Measurements from ENCODE around the gene ARHGEF1.
"Not testable (repeated sequence)": the region's sequence is repeated elsewhere in the genome, so short reads cannot be mapped to it uniquely, and the experiment has no call there.

The ARHGEF1 gene

DNA sequence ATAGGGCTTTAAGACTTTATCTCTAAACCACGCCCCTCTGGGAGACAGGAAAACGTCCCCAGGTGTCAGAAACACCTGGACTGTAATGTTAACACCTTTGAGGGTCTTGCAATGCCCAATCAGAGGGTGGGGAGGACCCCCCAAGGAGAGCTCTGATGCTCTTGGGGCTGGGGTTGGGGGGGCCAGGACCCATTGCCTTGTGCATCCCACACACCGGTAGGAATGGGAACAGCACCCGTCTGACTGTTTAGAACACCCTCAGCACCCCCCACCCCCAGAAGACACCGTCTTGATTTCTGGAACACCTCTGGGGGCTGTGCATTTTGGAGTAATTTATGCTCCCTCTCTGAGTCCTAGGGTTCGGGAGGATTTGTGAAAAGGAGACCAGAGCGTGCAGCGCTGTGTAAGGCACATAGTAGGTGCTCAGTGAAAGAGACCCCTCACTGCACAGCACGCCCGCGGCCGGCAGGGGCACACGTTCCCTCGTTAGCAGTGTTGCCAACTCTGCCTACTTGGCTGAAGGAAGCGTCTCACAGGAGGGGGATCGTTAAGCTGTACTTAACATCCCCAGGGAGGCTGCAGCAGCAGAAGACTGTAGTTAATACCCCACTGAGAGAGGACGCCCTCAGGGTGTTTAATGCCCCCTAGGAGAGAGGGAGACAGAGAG lies 48.1 kb downstream of the ARHGEF1 start:
- no peak for DNase-seq

DNA sequence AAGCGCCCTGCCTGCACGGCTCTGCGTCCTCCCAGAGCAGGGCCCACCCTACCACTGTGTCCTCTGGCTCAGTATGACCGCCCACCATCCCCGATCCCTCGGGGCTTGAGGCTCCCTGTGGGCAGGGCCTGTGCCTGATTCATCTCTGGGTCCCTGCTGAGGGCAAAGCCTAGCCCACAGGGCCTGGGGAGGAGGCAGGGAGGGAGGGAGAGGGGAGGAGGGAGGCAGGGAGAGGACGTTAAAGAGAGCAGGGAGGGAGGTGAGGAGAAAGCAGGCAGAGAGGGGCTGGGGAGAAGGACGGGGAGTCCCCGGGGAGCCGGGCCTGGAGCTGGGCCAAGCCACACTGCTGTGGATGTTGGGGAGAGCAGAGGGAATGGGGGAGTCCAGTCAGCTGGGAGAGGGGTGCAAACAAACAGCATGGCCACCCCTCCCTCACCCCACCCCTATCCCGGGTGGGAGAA lies 49.3 kb downstream of the ARHGEF1 start:
- DNase-seq: no peak

DNA sequence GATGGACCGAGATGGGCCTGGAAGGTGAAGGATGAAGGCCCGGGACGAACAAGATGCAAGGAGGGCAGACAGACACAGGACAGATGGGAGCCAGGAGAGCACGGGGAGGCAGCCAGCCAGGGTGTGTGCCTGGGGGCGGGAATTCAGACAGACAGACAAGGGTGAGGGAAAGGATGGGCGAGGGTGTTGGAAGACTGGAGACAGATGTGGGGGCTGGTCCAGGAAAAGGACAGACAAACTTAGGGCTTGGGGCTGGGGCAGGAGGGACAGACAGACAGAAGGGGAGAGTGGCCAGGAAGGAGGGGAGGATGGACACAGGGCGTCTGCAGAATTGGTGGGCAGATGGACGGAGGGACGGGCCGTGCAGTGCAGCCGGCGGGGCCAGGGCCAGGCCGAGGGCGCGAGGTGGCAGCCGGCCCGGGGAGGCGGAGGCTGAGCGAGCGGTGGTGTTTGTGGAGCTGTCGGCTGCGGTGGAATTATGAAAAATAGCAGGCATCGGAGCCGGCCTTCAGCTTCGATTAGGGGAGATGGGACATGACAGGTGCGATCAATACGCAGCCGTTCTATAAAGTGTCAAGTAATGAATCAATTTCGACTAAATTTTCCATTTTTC lies 49.8 kb downstream of the ARHGEF1 start:
- no peak for DNase-seq

DNA sequence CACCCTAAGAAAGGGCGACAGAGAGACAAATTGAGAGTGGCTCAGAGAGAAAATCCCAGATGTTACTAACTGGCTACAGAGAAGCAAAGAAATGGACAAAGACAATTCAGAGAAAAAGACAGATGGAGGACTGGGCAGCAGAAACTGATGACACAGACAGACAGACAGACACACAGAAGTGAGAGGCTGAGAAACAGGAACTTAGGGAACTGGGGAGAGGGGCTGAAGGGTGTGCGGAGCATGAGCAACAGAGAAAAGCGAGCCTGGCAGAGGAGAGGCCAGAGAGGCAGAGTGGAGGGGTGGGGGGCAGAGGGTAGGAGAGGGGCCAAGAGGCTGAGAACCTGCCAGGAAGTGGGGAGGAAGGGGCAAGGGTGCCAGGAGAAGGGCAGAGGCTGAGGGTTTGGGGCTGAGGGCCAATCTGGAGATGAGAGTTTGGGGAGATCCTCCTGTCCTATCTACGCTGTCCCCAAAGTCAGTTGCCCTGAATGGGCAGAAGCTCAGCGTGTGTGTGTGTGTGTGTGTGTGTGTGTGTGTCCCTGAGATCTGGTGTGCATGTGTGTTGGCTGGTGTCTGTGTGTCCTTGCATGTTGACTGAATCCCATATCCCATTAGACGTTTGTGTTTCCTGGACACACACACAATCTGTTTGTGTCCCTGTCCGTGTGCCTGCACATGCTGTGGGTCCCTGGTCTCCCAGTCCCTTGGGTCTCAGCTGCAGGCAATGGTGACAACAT lies 50.9 kb downstream of the ARHGEF1 start:
- no peak for DNase-seq

DNA sequence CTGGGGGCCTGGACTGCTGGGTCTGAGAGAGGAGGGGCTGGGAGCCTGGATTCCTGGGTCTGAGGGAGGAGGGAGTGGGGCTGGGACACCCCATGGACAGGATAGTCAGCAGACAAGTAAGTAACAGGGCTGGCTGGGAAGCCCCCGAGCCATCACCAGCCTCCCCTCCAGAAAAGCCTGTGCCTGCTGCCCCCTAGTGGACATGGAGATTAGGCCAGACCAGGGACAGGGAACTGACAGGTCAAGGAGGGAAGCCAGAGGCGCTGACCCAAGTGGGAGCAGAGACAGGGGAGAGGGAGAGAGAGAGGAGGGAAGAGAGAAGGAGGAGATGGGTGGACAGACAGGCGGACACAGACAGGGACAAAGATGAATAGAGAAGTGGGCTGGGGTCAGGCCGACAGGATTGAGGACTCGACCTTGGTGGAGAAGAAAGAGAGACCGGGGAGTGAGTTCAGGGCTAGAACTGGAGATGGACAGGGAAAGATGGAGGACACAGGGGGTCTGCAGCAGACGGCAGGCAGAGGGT lies 51.9 kb downstream of the ARHGEF1 start:
- peak; percentile 59 for DNase-seq

DNA sequence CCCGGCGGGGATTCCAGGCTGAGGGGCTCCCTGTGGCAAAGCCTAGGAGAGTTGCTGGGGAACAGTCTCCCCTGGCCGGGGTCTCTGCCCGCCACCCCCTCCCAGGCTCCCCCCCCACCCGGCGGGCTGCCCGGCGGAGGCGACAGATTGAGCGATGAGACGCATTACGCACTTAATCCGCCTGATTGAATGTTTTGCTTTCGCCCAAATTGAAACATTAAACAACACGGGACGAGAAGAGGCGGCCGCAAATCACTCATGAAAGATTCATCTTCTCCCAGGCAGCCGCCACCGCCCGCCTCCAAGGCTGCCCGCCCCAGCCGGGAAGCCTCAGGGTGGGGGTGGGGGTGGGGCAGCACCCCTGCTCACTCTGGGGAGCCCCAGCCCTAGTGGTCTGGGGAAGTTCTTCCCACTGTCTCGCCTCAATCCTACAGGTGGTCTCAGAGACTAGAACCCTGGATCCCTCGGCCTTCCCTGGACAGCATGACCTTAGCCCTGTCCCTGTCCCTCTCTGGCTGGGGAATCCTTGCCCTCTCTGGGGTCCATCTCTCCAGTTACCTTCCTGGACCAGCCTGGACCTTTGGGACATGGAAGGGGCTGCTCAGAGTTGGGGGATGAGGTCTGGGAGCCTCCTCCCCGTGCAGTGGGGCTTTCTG lies 52.9 kb downstream of the ARHGEF1 start:
- DNase-seq: no peak

DNA sequence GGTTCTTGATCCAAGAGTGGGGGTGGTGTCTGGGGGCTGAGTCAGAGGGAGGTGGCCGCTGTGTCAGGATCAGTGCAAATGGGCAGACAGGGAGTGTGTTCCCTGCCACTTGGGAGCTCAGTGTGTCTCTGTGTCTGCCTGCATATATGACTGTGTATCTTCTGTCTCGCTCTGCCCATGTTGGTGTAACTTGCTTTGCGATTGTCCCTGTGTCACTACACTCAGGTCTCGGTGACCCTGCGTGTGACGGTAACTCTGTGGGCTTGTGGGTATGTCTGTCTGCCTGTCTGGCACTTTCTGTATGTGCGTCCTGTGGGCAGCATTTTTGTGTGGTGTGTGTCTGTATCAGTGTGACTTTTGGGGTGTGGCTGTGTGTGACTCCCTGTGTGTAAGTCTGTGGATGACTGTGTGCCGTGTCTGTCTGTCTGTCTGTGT lies 53.4 kb downstream of the ARHGEF1 start:
- DNase-seq: no peak

- DNase-seq: no peak
Measured at GRCh38 chr19:41936961-41937360, 54.0 kb downstream of the ARHGEF1 start.

- DNase-seq: no peak
Measured at GRCh38 chr19:41937525-41938468, 54.8 kb downstream of the ARHGEF1 start.

GRCh38 chr19:41939209-41939608 lies 56.2 kb downstream of the ARHGEF1 start:
- DNase-seq: not testable (repeated sequence)

- DNase-seq: peak; percentile 77
Measured at GRCh38 chr19:41939861-41940730, 57.1 kb downstream of the ARHGEF1 start.

DNA sequence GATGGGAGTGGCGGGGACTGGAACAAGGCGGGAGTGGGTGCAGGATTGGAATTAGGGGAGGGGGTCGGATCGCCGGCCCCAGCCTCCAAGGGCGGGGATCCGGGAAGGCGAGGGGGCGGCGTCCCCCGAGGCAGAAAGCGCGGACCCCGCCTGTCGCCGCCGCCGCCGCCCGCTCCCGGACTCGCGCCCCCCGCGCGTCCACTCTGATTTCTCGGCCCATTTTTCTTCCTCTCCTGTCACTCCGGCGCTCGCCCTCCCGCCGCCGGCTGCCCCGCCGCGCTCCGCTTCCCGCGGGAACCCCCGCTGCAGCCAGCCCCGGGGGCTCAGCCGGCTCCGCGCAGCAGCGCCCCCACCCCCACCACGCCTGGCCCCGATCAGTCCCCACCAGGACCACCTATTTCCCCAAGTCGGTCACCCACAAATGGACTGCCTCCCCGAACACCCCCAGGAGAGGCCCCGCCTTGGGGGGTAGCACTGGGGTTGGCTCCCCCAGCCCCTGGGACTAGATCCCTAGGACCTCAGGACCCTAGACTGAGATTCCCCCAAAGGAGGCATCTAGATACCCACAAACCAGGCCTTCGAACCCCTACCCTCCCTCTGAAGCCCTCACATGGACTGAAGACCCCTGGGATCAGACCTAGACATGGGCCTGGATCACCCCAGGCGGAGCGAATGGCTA lies 57.9 kb downstream of the ARHGEF1 start:
- peak; percentile 60 for DNase-seq

DNA sequence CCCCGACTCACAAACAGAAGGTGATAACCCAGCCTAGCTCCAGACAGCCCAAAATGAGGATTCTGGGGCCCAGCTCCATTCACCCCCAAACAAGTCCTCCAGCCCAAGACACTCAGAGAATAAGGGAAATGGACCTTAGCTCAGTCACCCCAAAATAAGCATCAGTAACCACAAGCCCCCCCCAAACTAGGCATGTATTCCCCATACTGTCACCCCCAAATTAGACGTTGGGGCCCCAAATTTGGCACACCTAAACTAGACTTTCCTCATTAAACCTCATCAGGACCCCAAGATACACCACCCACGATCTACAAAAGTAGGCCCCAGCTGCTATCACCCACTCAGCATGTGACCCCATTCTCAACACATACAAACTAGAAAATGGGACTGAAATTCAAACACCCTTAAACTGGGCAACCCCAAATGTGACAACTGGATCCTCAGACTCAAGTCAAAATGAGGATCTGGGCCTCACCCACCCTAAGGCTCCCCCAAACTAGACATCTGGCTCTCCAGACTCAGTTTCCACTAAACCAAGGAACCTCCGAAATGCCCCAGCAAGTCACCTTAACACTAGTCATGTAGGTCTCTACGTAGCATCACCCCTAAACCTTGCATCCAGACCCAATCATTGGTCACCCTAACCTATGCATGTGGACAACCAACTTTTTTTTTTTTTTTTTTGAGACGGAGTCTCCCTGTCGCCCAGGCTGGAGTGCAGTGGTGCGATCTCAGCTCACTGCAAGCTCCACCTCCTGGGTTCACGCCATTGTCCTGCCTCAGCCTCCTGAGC lies 58.6 kb downstream of the ARHGEF1 start:
- DNase-seq: no peak

GRCh38 chr19:41944336-41944735 lies 61.4 kb downstream of the ARHGEF1 start:
- no peak for DNase-seq

DNA sequence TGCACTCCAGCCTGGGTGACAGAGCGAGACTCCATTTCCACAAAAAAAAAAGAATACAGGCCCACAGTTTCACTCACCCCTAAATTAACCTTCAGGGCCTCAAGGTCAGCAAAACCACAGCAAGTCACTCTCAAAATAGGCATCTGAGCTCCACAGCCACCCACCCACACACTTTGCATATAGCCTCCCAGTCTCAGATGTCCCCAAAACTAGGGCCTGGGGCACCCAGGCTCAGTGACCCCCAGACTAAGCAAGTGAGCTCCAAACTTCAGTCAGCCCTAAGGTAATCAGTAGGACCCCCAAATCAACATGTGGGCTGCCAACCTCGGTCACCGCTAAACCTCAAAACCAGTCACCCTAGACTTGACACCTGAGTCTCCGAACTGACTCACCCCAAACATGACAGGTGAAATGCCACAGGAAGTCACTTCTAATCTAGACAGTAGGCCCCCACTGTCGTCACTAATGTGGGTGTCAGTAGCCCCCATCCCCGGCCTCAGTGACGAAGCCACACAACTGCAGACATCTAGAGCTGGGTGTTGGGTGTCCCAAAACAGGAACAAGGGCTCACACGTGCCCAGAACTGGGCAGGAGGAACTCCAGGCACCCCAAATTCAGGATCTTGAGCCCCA lies 62.3 kb downstream of the ARHGEF1 start:
- no peak for DNase-seq

DNA sequence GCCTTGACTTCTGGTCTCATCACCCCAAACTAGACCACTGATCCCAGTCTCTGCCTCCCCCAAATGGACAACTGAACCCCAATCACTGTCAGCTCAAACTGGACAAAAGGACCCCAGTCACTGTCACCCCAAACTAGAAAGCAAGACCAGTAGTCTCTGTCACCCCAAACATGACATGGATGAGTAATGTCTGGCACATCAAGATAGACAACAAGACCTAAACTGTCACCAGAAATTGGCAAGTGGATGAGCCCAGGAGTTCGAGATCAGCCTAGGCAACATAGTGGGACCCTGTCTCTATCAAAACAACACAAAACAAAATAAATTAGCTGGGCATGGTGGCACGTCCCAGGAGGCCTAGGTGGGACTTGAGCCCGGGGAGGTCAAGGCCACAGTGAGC lies 64.1 kb downstream of the ARHGEF1 start:
- DNase-seq: no peak

- DNase-seq: peak; percentile 75
Measured at GRCh38 chr19:41951686-41952172, 68.7 kb downstream of the ARHGEF1 start.

DNA sequence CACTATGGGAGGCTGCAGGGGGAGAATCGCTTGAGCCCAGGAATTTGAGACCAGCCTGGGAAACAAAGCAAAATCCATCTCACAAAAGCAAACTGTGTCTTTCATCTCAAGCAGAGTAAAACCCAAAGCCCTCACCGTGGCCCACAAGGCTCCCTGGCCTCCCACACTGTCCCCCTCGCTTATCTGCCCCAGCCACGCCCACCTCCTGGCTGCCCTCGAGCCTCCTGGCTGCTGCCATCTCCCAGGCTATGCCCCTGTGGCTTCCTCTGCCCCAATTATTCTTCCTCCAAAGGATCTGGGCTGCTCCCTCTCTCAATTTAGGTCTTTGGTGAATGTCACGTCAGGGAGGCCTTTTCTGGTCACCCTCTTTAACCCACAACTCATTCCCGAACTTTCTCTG lies 72.5 kb downstream of the ARHGEF1 start:
- no peak for DNase-seq

Data from right kidney (tissue), 1 donor.